Endothelial cell of hepatic sinusoid (primary cell): ENCODE data around the gene CCL21.
"Not testable (repeated sequence)": the region's sequence is repeated elsewhere in the genome, so short reads cannot be mapped to it uniquely, and the experiment has no call there.

Experiments
- in situ Hi-C: cut with HindIII; loops from 2 replicates; pipeline ENCODE4 v1.10.0; 2017; ENCODE audit warnings: low sequenced_read_pairs

The CCL21 gene, protein sequence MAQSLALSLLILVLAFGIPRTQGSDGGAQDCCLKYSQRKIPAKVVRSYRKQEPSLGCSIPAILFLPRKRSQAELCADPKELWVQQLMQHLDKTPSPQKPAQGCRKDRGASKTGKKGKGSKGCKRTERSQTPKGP

DNA sequence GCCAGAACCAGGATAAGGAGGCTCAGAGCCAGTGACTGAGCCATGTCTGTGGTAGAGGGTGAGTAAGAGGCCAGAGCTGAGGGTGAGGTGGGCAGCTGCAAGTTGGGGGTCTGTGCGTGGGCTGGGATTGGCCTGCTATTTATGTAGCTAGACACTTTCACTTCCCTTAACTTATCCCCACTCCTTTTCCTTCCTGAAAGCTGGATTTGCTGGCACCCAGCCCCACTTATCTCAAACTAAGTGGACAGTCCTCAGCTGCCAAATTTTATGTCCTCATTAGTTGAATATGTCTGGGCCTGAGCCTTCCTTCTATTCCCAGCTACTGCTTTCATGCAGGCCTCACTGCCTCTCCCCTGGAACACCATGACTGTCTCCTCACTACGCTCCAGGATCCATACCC, at the start of gene CCL21:
Gene CCL21, minus strand, starts transcription at position 114 of the 400 bp plus-strand sequence. Its CDS starts 70 bp downstream, at position 44.
- in situ Hi-C loops, result loop anchor here (5.0 kb wide), 1 partner anchor 37 kb away; no protein-coding TSS in a partner anchor

DNA sequence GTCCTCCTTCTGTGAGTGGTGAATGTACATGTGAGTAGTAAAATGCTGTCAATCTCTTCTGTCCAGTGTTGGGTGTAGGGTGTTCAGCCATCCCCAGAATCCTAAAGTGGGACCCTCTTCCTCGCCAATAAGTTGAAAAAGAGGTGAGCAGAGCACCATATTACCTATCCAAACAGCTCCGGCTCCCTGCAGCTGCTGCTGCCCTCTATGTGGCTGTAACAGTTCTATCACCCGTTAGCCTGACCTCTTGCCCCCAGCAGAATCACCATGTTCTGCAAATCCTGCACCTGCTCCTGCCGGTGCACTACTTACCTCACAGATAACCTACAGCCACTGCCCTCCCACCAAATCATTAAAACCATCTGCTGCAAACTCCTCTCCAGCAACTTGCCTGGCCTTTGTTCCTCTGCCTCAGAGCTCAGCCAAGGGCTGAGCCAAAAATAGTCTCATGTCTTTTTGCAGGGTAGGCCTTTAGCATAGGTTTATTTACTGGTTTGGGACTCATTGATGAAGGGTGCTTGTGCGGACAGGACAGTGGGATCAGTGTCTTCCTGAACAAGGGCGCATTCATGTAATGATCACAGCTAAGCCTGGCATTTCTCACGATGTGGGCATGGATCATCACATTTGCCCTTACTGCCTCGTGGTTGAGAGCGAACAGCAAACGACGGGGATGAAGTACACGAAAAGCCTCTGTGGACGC, 49.6 kb upstream of the CCL21 start:
- in situ Hi-C loops, result no loop called here

DNA sequence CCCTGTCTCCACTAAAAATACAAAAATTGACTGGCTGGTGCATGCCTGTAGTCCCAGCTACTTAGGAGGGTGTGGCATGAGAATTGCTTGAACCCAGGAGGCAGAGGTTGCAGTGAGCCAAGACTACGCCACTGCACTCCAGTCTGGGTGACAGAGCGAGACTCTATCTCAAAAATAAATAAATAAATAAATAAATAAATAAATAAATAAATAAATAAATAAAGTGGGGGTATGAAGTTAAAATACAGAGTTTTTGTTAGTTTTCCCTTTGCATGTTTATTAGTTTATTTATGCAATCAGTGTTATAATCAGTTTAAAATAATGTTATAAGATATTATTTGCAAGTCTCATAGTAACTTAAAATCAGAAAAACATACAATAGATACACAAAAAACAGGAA, 40.4 kb upstream of the CCL21 start:
- in situ Hi-C loops, result not testable (repeated sequence)

DNA sequence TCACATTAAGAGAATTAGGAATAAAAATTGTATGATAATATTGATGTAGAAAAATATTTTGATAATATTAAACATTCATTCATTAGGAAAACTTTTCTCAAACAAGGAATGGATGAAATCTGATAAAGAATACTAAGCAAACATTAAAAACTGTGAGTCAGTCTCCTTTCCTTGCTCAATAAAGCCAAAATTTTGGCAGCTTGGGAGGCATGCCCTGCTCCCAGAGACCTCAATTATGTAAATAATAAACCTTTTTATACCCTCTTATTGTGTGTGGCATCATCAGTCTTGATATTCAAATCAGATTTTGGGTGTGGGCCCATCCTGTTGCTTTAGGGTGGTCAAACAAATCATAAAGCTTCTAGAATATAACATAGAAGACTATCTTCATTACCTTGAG, 36.6 kb upstream of the CCL21 start:
- in situ Hi-C loops, result loop anchor here (5.0 kb wide), 2 partner anchors 34 to 91 kb away; partner anchors contain the start of gene CCL21

DNA sequence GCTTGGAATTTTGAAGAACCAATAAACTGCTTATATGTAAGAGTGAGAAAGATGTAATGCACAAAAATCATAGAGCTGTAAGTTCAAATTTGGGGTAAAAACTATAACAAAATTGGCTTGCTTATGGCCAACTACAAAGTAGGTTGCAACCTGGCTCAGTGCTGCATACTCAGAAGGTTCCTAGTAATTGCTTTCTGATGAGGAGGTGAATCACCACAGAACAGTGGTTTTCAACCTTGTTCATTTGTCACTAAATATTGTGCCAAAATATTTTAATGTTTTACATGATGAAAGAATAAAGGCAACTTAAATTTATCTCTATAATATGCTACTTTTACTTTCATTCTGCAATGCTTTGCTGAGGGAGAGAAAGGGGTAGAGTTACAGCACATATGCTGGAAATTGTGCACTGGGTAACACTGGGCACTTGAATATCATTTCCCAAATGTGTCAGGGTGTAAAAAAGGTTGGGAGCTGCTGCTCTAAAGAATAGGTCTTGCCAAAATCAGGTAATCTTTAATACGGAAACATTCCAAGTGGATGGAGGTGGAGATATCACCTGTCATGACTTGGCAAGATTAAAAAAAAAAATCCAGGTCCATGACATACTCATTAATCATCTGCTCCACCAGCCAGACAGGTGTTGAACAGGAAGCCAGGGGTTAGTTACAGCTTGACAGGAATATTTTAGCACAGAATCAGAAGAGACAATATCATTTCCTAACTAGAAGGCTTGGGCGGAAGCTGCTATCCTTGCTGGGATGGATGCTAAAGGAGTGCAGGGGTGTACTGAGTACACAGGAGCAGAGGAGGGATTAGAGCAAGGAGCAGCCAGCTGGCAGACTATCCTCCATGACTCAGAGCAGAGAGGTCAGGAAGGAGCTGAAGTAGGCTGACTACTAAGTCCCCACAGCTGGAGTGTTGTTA, 34.6 kb upstream of the CCL21 start:
- in situ Hi-C loops, result loop anchor here (5.0 kb wide), 2 partner anchors 32 to 93 kb away; partner anchors contain the start of gene CCL21

DNA sequence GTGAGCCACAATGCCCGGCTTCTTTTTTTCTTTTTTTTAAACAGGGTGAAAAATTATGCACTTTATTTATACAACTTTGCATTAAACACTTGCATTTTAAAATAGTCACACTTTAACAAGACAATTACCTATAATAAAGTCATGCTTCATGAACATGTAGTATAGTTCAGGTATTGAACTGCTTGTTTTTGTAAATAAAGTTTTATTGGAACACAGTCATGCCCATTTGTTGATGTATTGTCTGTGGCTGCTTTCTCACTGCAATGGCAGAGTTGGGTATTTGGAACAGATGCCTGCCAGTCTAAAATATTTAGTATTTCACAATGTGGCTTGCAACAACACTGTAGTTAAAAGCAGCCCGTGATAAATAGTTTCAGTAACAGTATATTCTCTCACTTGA, 32.8 kb upstream of the CCL21 start:
- in situ Hi-C loops, result no loop called here

DNA sequence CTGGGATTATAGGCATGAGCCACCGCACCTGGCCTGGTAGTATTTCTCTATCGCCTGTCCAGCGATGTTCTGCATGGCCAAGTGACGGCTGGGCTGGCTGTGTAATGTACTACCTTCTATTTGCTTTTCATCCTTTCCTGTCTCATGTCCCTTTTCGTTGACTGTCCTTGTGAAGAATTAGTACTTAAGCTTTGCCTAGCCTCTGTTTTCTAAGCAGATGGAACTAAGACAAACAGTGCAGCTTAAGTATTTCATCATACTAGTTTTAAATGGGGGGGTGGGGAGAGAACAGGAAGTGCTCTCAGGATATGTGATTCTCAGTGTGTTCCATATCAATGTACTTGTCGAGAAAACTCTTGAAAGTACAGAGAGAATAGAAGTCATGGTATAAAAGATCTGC, 31.7 kb upstream of the CCL21 start:
- in situ Hi-C loops, result no loop called here

DNA sequence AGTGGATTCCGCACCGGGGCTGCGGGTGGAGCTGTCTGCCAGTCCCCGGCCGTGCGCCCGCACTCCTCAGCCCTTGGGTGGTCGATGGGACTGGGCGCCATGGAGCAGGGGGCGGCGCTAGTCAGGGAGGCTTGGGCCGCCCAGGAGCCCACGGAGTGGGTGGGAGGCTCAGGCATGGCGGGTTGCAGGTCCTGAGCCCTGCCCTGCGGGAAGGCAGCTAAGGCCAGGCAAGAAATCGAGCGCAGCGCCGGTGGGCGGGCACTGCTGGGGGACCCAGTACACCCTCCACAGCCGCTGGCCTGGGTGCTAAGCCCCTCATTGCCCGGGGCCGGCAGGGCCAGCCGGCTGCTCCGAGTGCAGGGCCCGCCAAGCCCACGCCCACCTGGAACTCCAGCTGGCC, 30.2 kb upstream of the CCL21 start:
- in situ Hi-C loops, result not testable (repeated sequence)

DNA sequence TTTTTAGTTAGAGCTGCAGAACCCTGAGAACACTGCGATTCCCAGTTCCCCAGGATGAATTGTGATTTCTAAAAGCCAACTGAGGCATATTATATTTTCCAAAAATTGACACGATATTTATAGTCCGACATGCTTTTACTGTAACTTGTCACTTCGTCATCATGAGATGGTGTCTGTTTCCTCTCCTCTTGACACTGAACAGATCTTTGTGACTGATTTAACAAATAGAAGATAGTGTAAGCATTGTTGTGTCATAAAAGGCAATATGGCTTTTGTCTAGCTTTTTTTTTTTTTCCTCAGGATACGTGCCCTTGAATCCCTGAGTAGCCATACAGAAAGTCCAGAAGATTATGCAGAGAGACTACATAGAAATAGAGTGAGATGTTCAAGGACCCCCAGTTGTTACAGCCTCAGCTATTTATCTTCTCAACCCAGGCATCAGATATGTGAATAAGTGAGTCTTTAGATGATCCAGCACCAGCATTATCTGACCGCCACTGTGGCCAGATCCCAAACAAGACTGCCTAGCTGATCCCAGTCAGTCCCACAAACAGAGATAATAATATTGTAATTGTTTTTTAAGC, 27.8 kb upstream of the CCL21 start:
- in situ Hi-C loops, result no loop called here

DNA sequence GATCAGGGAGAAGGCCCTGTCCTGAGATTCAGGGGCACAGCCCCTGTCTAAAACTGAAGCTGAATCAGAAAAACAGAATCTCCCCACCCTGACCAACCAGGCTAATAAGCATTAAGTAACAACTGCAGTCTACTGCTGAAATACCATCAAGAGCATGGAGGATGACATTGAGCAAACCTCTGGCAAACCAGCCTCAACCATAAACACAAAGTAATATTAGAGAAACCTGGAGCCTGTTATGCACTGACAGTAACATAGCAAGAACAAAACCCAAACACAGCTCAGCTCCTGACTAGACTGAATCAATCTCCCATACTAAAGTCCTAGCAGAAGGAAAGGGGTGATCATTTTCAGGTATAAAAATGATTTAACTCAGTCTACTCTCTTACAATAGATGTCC, 24.8 kb upstream of the CCL21 start:
- in situ Hi-C loops, result no loop called here

DNA sequence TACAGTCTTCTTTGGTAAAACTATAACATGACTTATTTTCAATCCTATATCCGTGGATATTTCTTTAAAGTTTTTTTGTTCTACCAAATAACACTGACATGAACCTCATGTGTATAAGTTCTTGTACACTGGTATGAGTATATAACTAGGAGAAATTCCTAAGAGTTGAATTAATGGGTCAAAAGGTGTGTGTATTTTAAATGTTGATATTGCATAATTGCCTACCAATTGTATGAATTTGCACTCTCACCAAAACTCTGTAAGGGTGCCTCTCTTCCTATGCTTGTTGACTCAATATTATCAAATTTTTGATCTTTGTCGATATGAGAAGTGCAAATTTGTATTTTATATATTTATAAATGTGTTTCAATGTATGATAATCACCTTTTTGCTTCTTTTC, 22.9 kb upstream of the CCL21 start:
- in situ Hi-C loops, result no loop called here

DNA sequence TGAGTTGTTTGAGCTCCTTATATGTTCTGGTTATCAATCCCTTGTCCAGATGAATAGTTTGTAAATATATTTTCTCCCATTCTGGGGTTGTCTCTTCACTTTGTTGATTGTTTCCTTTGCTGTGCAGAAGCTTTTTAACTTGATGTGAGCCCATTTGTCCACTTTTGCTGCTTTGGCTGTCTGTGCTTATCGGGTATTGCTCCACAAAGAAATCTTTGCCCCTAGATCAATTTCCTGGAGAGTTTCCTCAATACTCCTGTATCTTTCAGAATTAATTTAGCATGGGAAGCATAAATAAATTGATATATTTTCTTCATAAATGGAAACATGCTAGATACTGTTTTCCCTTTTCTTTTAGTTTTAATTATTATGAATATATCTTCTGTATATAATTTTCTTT, 22.5 kb upstream of the CCL21 start:
- in situ Hi-C loops, result no loop called here

DNA sequence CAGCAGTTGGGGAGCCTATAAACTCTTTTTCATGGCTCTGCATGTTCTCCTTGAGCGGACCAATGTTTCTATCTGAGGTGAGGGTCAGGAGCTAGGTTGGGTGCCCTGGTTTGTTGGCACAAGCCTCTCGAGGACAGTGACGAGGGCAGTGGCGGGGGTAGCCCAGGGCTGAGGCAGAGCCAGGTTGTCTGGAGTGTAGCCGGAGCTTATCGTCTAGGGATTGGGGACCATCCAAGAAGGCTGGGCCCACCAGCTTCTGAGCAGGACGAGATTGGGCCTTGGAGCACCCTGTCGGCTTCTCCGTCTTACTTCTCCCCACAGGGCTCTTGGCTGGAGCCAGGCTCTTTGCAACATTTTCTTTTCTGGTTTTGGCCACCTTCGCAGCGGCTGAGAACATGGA, 13.2 kb upstream of the CCL21 start:
- in situ Hi-C loops, result no loop called here

DNA sequence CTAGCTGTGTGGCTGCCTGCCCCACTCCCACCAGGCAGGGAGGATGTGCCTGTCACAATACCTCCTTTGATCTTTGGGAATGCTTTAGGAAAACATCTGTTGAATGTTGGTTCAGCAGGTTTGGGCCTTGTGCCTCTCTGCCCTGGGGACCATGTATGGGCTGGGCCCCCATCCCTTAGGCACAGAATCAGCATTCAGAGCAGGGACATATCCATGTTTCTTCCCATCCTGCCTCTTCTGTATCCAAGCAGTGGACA, 9.8 kb upstream of the CCL21 start:
- in situ Hi-C loops, result not testable (repeated sequence)

DNA sequence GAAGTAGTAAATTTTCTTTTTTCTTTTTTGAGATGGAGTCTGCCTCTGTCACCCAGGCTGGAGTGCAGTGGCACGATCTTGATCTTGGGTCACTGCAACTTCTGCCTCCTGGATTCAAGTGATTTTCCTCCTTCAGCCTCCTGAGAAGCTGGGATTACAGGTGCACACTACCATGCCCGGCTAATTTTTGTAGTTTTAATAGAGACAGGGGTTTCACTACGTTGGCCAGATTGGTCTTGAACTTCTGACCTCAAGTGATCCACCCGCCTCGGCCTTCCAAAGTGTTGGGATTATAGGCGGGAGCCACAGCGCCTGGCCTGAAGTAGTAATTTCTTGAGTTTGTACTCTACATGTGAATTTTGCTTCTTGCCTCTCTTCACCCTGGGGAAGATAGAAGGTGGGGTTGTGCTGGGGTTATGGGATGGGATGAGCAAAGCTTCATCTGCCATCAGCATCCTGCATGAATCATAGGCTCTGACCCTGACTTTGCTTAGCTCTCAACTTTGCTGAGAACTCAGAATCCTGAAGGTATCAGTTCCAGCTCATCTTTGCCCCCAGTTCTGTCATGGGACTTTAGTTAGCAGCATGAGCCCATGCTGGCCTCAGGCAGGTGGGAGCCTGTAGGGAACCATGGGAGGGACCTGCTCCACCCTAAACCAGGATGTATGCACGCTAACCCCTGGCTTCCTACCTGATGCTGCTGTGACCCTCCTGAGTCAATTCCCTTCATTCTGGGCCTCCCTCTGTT, 9.3 kb upstream of the CCL21 start:
- in situ Hi-C loops, result no loop called here

DNA sequence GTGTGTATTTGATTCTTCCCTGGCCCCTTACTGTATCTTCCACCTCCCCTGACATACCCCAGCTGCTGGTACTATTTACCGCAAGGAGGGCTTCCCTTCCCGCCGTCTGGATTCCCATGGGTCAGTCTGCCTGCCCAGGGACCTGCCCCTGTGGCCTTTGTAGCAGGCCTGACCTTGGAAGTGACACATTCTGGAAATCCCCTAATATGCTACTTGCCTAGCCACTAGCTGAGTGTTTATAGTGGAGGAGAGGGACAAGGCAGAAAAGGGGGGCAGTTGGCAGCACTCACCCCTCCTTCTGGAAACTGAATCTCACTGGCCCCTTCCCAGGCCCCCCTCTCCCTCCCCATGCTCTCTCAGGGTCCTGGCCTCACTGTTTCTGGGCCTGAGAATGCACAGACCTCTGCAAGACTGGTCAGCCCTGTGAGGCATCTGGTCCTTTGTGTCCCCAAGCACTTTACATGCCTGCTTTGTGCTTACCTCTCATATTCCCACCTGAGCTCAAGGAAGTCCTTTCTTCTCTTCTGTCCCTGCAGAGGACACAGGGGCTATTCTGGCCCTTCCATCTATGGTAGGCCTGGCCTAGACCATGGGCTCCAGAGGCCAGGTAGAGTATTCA, 8.2 kb upstream of the CCL21 start:
- in situ Hi-C loops, result no loop called here

DNA sequence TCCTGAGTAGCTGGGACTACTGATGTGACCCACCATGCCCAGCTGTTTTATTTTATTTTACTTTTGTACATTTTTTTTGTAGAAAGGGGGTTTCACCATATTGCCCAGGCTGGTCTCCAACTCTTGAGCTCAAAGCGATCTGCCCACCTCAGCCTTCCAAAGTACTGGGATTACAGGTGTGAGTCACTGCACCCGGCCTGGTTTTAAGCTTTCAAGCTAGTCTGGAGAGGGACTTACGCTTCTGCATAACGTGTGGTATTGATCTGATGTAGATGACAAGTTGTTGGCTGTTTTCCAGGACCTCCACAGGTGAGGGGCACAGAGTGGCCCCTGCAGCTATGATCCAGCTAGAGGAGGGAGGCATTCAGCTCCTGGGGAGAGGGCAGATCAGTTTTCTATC, 6.8 kb upstream of the CCL21 start:
- in situ Hi-C loops, result no loop called here

DNA sequence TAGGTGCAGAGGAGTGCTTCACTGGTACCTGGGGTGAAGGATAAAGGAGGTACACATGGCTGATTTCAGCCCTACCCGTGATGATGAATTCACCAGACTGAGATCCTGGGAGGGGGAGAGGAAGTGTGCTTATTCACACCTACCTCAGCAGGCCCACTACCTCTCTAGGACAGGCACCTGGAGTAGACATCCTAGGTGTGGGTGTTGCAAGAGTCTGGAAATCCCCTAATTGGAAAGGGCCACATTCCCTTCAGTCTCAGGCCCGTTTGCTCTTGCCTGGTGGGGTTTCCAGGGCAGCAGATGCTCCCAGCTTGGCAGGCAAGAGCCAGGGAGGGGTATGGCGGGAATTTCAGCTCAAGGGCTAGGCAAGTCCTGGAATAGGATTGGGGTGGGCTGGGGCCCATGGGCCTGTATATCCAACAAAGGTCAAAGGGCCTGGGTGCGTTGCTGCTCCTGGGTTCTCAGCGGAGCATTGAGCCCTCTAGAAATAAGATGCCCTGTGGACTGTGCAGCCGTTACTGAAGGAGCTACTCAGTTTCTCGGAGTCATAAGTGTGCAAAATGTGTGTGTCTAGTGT, 5.8 kb upstream of the CCL21 start:
- in situ Hi-C loops, result no loop called here

DNA sequence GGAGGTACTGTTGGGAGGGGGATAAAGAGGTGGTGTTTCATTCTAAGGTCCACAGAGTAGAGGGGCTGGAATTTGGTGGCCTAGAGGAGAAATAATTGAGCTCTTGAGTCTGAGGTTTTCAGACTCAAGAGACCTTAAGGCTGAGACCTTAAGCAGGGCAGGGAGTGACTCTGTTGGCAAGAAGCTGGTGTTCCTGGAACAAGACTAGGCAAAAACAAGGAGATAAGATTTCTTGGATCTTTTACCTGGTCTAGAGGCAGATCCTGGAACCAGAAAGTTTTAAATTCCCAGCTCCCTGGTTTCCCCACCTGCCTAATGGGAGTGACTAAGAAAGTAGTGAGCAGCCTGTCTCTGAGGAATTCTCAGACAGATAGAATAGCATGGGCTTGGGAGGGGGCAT, 4.1 kb upstream of the CCL21 start:
- in situ Hi-C loops, result loop anchor here (5.0 kb wide), 1 partner anchor 33 kb away; no protein-coding TSS in a partner anchor

DNA sequence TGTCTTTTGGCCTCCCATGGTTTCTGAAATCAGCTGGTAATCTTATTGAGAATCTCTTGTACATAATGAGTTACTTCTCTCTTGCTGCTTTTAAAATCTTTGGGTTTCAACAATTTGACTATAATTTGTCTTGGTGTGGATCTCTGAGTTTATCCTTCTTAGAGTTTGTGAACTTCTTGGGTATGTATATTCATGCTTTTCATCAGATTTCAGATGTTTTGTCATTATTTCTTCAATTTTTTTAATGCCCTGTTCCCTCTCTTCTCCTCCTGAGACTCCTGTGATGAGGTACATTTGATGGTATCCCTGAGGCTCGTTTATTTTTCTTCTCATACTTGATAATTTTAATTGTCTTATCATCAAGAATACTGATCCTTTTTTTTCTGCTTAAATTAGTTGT, 2.2 kb upstream of the CCL21 start:
- in situ Hi-C loops, result loop anchor here (5.0 kb wide), 1 partner anchor 35 kb away; no protein-coding TSS in a partner anchor
